ENCODE results near the gene FIBCD1. TPM values are rescaled to one million over a fixed set of nuclear protein-coding genes. Genes with fewer than 3 reads are reported as not detected.

The FIBCD1 gene
- polyA plus RNA-seq, 1 donor (not counting 4 experiments of a cell fraction or from before 2014, with no cell fraction given), result 0.79 TPM

DNA sequence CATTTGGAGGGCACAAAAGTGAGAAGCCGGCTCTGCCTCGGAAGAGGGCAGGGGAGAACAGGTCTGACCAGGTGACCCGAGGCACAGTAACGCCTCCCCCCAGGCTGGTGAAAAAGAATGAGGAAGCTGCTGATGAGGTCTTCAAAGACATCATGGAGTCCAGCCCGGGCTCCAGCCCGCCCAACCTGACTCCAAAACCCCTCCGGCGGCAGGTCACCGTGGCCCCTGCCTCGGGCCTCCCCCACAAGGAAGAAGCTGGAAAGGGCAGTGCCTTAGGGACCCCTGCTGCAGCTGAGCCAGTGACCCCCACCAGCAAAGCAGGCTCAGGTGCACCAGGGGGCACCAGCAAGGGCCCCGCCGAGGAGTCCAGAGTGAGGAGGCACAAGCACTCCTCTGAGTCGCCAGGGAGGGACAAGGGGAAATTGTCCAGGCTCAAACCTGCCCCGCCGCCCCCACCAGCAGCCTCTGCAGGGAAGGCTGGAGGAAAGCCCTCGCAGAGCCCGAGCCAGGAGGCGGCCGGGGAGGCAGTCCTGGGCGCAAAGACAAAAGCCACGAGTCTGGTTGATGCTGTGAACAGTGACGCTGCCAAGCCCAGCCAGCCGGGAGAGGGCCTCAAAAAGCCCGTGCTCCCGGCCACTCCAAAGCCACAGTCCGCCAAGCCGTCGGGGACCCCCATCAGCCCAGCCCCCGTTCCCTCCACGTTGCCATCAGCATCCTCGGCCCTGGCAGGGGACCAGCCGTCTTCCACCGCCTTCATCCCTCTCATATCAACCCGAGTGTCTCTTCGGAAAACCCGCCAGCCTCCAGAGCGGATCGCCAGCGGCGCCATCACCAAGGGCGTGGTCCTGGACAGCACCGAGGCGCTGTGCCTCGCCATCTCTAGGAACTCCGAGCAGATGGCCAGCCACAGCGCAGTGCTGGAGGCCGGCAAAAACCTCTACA is 54.2 kb downstream of the FIBCD1 start:
- TF ChIP-seq EZH2 (IDR thresholded peaks at IDR 0.05; ENCODE audit: low read length), result no peak
- TF ChIP-seq, protein P1, sequence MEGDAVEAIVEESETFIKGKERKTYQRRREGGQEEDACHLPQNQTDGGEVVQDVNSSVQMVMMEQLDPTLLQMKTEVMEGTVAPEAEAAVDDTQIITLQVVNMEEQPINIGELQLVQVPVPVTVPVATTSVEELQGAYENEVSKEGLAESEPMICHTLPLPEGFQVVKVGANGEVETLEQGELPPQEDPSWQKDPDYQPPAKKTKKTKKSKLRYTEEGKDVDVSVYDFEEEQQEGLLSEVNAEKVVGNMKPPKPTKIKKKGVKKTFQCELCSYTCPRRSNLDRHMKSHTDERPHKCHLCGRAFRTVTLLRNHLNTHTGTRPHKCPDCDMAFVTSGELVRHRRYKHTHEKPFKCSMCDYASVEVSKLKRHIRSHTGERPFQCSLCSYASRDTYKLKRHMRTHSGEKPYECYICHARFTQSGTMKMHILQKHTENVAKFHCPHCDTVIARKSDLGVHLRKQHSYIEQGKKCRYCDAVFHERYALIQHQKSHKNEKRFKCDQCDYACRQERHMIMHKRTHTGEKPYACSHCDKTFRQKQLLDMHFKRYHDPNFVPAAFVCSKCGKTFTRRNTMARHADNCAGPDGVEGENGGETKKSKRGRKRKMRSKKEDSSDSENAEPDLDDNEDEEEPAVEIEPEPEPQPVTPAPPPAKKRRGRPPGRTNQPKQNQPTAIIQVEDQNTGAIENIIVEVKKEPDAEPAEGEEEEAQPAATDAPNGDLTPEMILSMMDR (optimal IDR thresholded peaks at IDR 0.05 in 1 of 3, IDR thresholded peaks at IDR 0.05 in 1 of 3, conservative IDR thresholded peaks at IDR 0.05 in 1 of 3; ENCODE audit: extremely low read depth in 1 of 3, insufficient read depth in 2 of 3, low read length in 3 of 3), result no peak
- H3K4me2 ChIP-seq (ENCODE audit: control insufficient read depth, extremely low read depth, insufficient read depth, low read depth, low read length), result no peak overlapping the region
- peaks cover 36 to 37% of the 10 kb centered on the region in 2 experiments for H3K36me3 ChIP-seq (ENCODE audit: control insufficient read depth in 2 of 2, extremely low read depth in 1 of 2, insufficient read depth in 2 of 2, low read length in 2 of 2)
- no peak overlapping the region for H3K27ac ChIP-seq (ENCODE audit: control insufficient read depth, insufficient read depth, low read length)
- DNase-seq (ENCODE audit: low read depth, low spot score) (no peak), FAIRE-seq (no peak)
- no peaks in the 10 kb centered on the region for H3K79me2 ChIP-seq (ENCODE audit: control insufficient read depth, insufficient read depth, low read length)
- no peaks in the 10 kb centered on the region for H3K4me1 ChIP-seq (ENCODE audit: control insufficient read depth, extremely low read depth, insufficient read depth, low read length)
- H2AFZ ChIP-seq (ENCODE audit: control insufficient read depth, low read length), result no peak overlapping the region
- no peaks in the 10 kb centered on the region for H3K9me3 ChIP-seq (ENCODE audit: control insufficient read depth, low read depth, low read length)
- H4K20me1 ChIP-seq (ENCODE audit: control insufficient read depth, extremely low read depth, insufficient read depth, low read length), result no peaks in the 10 kb centered on the region
- H3K9me1 ChIP-seq (ENCODE audit: control insufficient read depth, extremely low read depth, insufficient read depth, low read length), result no peaks in the 10 kb centered on the region
- no peak overlapping the region for H3K9ac ChIP-seq (ENCODE audit: control insufficient read depth, extremely low read depth, insufficient read depth, low read length)
- no peaks in the 10 kb centered on the region for H3K27me3 ChIP-seq (ENCODE audit: control insufficient read depth, extremely low read depth, insufficient read depth, low read length)
- dilution Hi-C loops (cut with MboI; ENCODE audit: extremely low pct_ligation_motif_present, low sequenced_read_pairs), result no loop called here
- no peak overlapping the region for H3K4me3 ChIP-seq (ENCODE audit: control insufficient read depth in 2 of 3, extremely low read depth in 1 of 3, insufficient read depth in 2 of 3, low read depth in 1 of 3, low read length in 3 of 3)

DNA sequence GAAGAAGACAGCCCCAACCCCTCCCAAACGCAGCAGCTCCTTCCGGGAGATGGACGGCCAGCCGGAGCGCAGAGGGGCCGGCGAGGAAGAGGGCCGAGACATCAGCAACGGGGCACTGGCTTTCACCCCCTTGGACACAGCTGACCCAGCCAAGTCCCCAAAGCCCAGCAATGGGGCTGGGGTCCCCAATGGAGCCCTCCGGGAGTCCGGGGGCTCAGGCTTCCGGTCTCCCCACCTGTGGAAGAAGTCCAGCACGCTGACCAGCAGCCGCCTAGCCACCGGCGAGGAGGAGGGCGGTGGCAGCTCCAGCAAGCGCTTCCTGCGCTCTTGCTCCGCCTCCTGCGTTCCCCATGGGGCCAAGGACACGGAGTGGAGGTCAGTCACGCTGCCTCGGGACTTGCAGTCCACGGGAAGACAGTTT is 54.9 kb downstream of the FIBCD1 start:
- H3K9me1 ChIP-seq (ENCODE audit: control insufficient read depth, extremely low read depth, insufficient read depth, low read length), result no peaks in the 10 kb centered on the region
- H3K4me2 ChIP-seq (ENCODE audit: control insufficient read depth, extremely low read depth, insufficient read depth, low read depth, low read length), result no peak overlapping the region
- H3K4me3 ChIP-seq (ENCODE audit: control insufficient read depth in 2 of 3, extremely low read depth in 1 of 3, insufficient read depth in 2 of 3, low read depth in 1 of 3, low read length in 3 of 3), result no peak overlapping the region
- H3K36me3 ChIP-seq (ENCODE audit: control insufficient read depth in 2 of 2, extremely low read depth in 1 of 2, insufficient read depth in 2 of 2, low read length in 2 of 2), result peaks cover 39 to 42% of the 10 kb centered on the region in 2 experiments
- no peak for FAIRE-seq
- no peak overlapping the region for H3K9ac ChIP-seq (ENCODE audit: control insufficient read depth, extremely low read depth, insufficient read depth, low read length)
- TF ChIP-seq EZH2 (IDR thresholded peaks at IDR 0.05; ENCODE audit: low read length), result no peak
- TF ChIP-seq, protein P1 (optimal IDR thresholded peaks at IDR 0.05 in 1 of 3, IDR thresholded peaks at IDR 0.05 in 1 of 3, conservative IDR thresholded peaks at IDR 0.05 in 1 of 3; ENCODE audit: extremely low read depth in 1 of 3, insufficient read depth in 2 of 3, low read length in 3 of 3), result no peak
- no peak for DNase-seq (ENCODE audit: low read depth, low spot score)
- H2AFZ ChIP-seq (ENCODE audit: control insufficient read depth, low read length), result no peak overlapping the region
- H4K20me1 ChIP-seq (ENCODE audit: control insufficient read depth, extremely low read depth, insufficient read depth, low read length), result no peaks in the 10 kb centered on the region
- dilution Hi-C loops (cut with MboI; ENCODE audit: extremely low pct_ligation_motif_present, low sequenced_read_pairs), result no loop called here
- no peaks in the 10 kb centered on the region for H3K79me2 ChIP-seq (ENCODE audit: control insufficient read depth, insufficient read depth, low read length)
- no peaks in the 10 kb centered on the region for H3K27me3 ChIP-seq (ENCODE audit: control insufficient read depth, extremely low read depth, insufficient read depth, low read length)
- no peaks in the 10 kb centered on the region for H3K4me1 ChIP-seq (ENCODE audit: control insufficient read depth, extremely low read depth, insufficient read depth, low read length)
- no peaks in the 10 kb centered on the region for H3K9me3 ChIP-seq (ENCODE audit: control insufficient read depth, low read depth, low read length)
- H3K27ac ChIP-seq (ENCODE audit: control insufficient read depth, insufficient read depth, low read length), result no peak overlapping the region

All from keratinocyte (primary cell).